Panc1 (cell line): ENCODE data around the gene C2orf69.

ENCODE experiments used
- CTCF ChIP-seq: fragments of 450-650 bp; IDR thresholded peaks from 2 replicates; pipeline ENCODE4 v1.5.1; 2017; ENCODE audit warnings: mild to moderate bottlenecking
- POLR2AphosphoS5 ChIP-seq: IDR thresholded peaks from 2 replicates; pipeline ENCODE4 v1.6.1; 2012; ENCODE audit warnings: mild to moderate bottlenecking, low read depth, low read length, moderate library complexity

DNA sequence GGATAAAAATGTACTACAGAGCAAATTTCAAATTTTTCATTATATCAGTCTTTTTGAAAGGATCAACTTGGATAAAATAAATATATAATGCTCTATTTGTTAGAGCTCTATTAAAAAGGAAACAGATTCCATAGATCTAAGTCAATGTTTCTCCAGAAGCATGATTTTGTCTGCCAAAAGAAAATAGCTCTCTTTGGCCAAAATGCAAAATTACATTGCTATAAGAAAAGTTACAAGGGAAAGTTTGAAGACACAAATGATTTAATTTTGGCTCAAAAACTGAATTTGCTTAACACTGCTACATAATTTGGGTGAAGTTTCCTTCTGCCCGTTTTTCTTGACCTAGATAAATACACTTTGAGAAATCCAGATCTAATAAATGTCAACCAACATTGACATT, 15.7 kb downstream of the C2orf69 start:
- no peak for TF ChIP-seq CTCF
- no peak for TF ChIP-seq POLR2AphosphoS5
